HCT116 (cell line): ENCODE data around the gene PIGA. TPM values are rescaled to one million over a fixed set of nuclear protein-coding genes. Genes with fewer than 3 reads are reported as not detected.
A peak's percentile ranks its signal among the peaks of the same experiment; 100 is the strongest.

ENCODE experiments used
- ATAC-seq: fragments of 200-7000 bp; cut with Tn5 transposase; 2 replicates; pipeline ENCODE4 v1.9.1; 2020; ENCODE audit warnings: mild to moderate bottlenecking, moderate library complexity
- BruUV-seq: library from RNA; stranded (reverse); fragments of 400-500 nt; replicated peaks from 2 replicates; lab custom pipeline; 2021; lab: Mats Ljungman, UMichigan
- CTCF ChIA-PET: fragments of 300-600 bp; sonication (Branson Sonifier 250); formaldehyde crosslinking; loops from one replicate; lab custom pipeline; 2021; ENCODE audit warnings: antibody characterized with exemption; lab: Charles Lee
- POLR2A ChIA-PET: fragments of 300-600, 350-600 bp; sonication (Branson Sonifier 250); formaldehyde crosslinking; loops from one replicate; lab custom pipeline; 2021; ENCODE audit warnings: antibody characterized with exemption; lab: Charles Lee
- RAD21 ChIA-PET, 2 experiments: fragments of 300-600 bp; sonication (Branson Sonifier 250); formaldehyde crosslinking; loops; one replicate each; lab custom pipeline; 2023; ENCODE audit warnings: low total read pairs in 2 of 2; ENCODE audit not compliant: uncharacterized antibody in 2 of 2, unreplicated experiment in 2 of 2, low non-redundant PET in 1 of 2; lab: Charles Lee
- DNase-seq: peaks from one replicate; pipeline ENCODE4 v3.0.0-alpha.2; 2010; ENCODE audit warnings: low read depth, low spot score
- H2AFZ ChIP-seq: fragments of 200-600 bp; shearing (Covaris generic), sonication (generic); 2 replicates; pipeline ENCODE4 v1.6.1; 2017; ENCODE audit warnings: low read depth, mixed run types, mixed read lengths, antibody characterized with exemption, low read length; ENCODE audit not compliant: poor library complexity, severe bottlenecking
- H3K27ac ChIP-seq: 2 replicates; pipeline ENCODE4 v1.5.1; 2012; ENCODE audit warnings: low read depth, low read length
- H3K27me3 ChIP-seq: fragments of 200-600 bp; sonication (generic); 2 replicates; pipeline ENCODE4 v1.6.1; 2016; ENCODE audit warnings: mixed run types, low read length, mixed read lengths; ENCODE audit not compliant: insufficient read depth
- H3K36me3 ChIP-seq, 2 experiments: fragments of 200-500 bp in 1 of 2; fragments of 200-600 bp in 1 of 2; sonication (Bioruptor generic) in 1 of 2; sonication (generic) in 1 of 2; 2 replicates each; pipeline versions ENCODE4 v1.5.1 to v1.6.1; 2014 to 2016; ENCODE audit warnings: low read length in 2 of 2, inconsistent platforms in 1 of 2, mixed read lengths in 1 of 2, mixed run types in 1 of 2; ENCODE audit not compliant: insufficient read depth in 2 of 2, control insufficient read depth in 1 of 2
- H3K4me1 ChIP-seq, 2 experiments: fragments of 200-600 bp in 1 of 2; sonication (generic) in 1 of 2; 2 replicates each; pipeline versions ENCODE4 v1.5.1 to v1.6.1; 2012 to 2017; ENCODE audit warnings: low read length in 2 of 2, inconsistent platforms in 1 of 2, mild to moderate bottlenecking in 1 of 2, mixed read lengths in 1 of 2, mixed run types in 1 of 2, moderate library complexity in 1 of 2; ENCODE audit not compliant: insufficient read depth in 2 of 2, control insufficient read depth in 1 of 2
- H3K4me2 ChIP-seq: fragments of 200-600 bp; sonication (generic); 2 replicates; pipeline ENCODE4 v1.6.1; 2017; ENCODE audit warnings: mixed run types, low read length, mixed read lengths
- H3K4me3 ChIP-seq, 2 experiments: fragments of 200-600 bp in 1 of 2; sonication (generic) in 1 of 2; replicated peaks in 1 of 2; 2 replicates each; pipeline ENCODE4 v1.5.1; 2011 to 2016; ENCODE audit warnings: low read length in 2 of 2, control low read depth in 1 of 2, low read depth in 1 of 2, mild to moderate bottlenecking in 1 of 2, mixed read lengths in 1 of 2, mixed run types in 1 of 2
- H3K79me2 ChIP-seq: fragments of 200-600 bp; sonication (generic); 2 replicates; pipeline ENCODE4 v1.6.1; 2017; ENCODE audit warnings: mild to moderate bottlenecking, mixed run types, low read length, moderate library complexity, mixed read lengths; ENCODE audit not compliant: insufficient read depth
- H3K9ac ChIP-seq: fragments of 200-600 bp; sonication (generic); 2 replicates; pipeline ENCODE4 v1.6.1; 2016; ENCODE audit warnings: low read length, mixed read lengths
- H3K9me2 ChIP-seq: fragments of 200-600 bp; sonication (generic), shearing (Covaris generic); 2 replicates; pipeline ENCODE4 v1.6.1; 2017; ENCODE audit warnings: mixed run types, mild to moderate bottlenecking, moderate library complexity; ENCODE audit not compliant: insufficient read depth
- H3K9me3 ChIP-seq, 2 experiments: fragments of 200-500 bp in 1 of 2; fragments of 200-600 bp in 1 of 2; sonication (Bioruptor generic) in 1 of 2; sonication (generic) in 1 of 2; 2 replicates each; pipeline ENCODE4 v1.6.1; 2014 to 2017; ENCODE audit warnings: low read length in 2 of 2, mixed read lengths in 2 of 2, inconsistent platforms in 1 of 2, low read depth in 1 of 2, mild to moderate bottlenecking in 1 of 2, mixed run types in 1 of 2, moderate library complexity in 1 of 2; ENCODE audit not compliant: control insufficient read depth in 1 of 2, insufficient read depth in 1 of 2
- H4K20me1 ChIP-seq: fragments of 200-600 bp; sonication (generic), shearing (Covaris generic); 2 replicates; pipeline ENCODE4 v1.6.1; 2017; ENCODE audit warnings: mixed run types, mild to moderate bottlenecking, moderate library complexity; ENCODE audit not compliant: insufficient read depth
- CBX3 ChIP-seq: IDR thresholded peaks from 2 replicates; pipeline ENCODE4 v1.6.1; 2012; ENCODE audit warnings: low read depth
- CEBPB ChIP-seq: IDR thresholded peaks from 2 replicates; pipeline ENCODE4 v1.6.1; 2012; ENCODE audit warnings: low read depth
- EGR1 ChIP-seq: IDR thresholded peaks from 2 replicates; pipeline ENCODE4 v1.6.1; 2012; ENCODE audit warnings: low read depth
- ELF1 ChIP-seq: IDR thresholded peaks from 2 replicates; pipeline ENCODE4 v1.6.1; 2012; ENCODE audit warnings: low read depth, borderline replicate concordance
- EZH2phosphoT487 ChIP-seq: fragments of 200-600 bp; IDR thresholded peaks from 2 replicates; pipeline ENCODE4 v1.6.1; 2018; ENCODE audit warnings: antibody characterized with exemption, borderline replicate concordance
- FOSL1 ChIP-seq: IDR thresholded peaks from 2 replicates; pipeline ENCODE4 v1.6.1; 2012; ENCODE audit warnings: low read depth
- JUND ChIP-seq: IDR thresholded peaks from 2 replicates; pipeline ENCODE4 v1.6.1; 2012
- POLR2A ChIP-seq: IDR thresholded peaks from 2 replicates; pipeline ENCODE4 v1.7.0; 2011; ENCODE audit warnings: borderline replicate concordance; ENCODE audit not compliant: insufficient read depth, insufficient read length; ENCODE audit errors: extremely low read depth
- RAD21 ChIP-seq: IDR thresholded peaks from 2 replicates; pipeline ENCODE4 v1.6.1; 2012; ENCODE audit warnings: low read depth, mild to moderate bottlenecking
- SIN3A ChIP-seq: IDR thresholded peaks from 2 replicates; pipeline ENCODE4 v1.6.1; 2012; ENCODE audit warnings: low read depth
- SP1 ChIP-seq: IDR thresholded peaks from 2 replicates; pipeline ENCODE4 v1.6.1; 2012; ENCODE audit warnings: low read depth
- ZBTB33 ChIP-seq: IDR thresholded peaks from 2 replicates; pipeline ENCODE4 v1.6.1; 2011; ENCODE audit warnings: mild to moderate bottlenecking, low read length, moderate library complexity; ENCODE audit not compliant: insufficient replicate concordance; ENCODE audit errors: extremely low read depth
- ZNF274 ChIP-seq: fragments of 200-500 bp; sonication (Bioruptor generic); IDR thresholded peaks from 2 replicates; pipeline ENCODE4 v1.6.1; 2014; ENCODE audit warnings: mild to moderate bottlenecking, low read depth, low read length, inconsistent platforms
- intact Hi-C: fragments of 100-400 bp; cut with micrococcal nuclease; formaldehyde crosslinking; loops from 2 replicates; pipeline ENCODE4 v1.10.0; 2022
- total RNA-seq: library from RNA; stranded (reverse); gene quantifications from one replicate; pipeline ENCODE4 v1.2.1, GENCODE V29; 2021; ENCODE audit not compliant: unreplicated experiment
- TF ChIP-seq, protein P1 (sequence below): IDR thresholded peaks from 2 replicates; pipeline ENCODE4 v1.6.1; 2012
- TF ChIP-seq, protein P2 (sequence below): IDR thresholded peaks from 2 replicates; pipeline ENCODE4 v1.6.1; 2012

The PIGA gene
- total RNA-seq, 1 experiment from 2014 or later, result 12.7 TPM

GRCh38 chrX:15334561-15334960, 762 bp downstream of the PIGA start:
- no peaks in the 10 kb centered on the region for H3K9me3 ChIP-seq
- no peaks in the 10 kb centered on the region for H4K20me1 ChIP-seq
- ATAC-seq (no peak), DNase-seq (no peak)
- no peaks in the 10 kb centered on the region for H3K9me2 ChIP-seq
- TF ChIP-seq CEBPB (no peak), EGR1 (no peak), ZBTB33 (no peak), ZNF274 (no peak)
- RAD21 ChIA-PET, result no interaction called here
- peaks cover 0 to 3% of the 10 kb centered on the region in 2 experiments; a peak in 1 of 4 replicates for H3K36me3 ChIP-seq
- no peak overlapping the region for H3K27ac ChIP-seq
- peak overlapping the region; percentile 81 for H3K4me2 ChIP-seq
- H3K9ac ChIP-seq, result peak overlapping the region; percentile 77
- no TSS peak for BruUV-seq
- peaks cover 15% of the 10 kb centered on the region for H3K79me2 ChIP-seq
- no peak overlapping the region for H2AFZ ChIP-seq
- intact Hi-C loops, result no loop called here
- POLR2A ChIA-PET, result no interaction called here
- peaks cover 0 to 11% of the 10 kb centered on the region in 2 experiments; a peak in 2 of 4 replicates for H3K4me1 ChIP-seq
- no peaks in the 10 kb centered on the region for H3K27me3 ChIP-seq
- CTCF ChIA-PET, result no interaction called here
- peak overlapping the region; percentile 76 to 81 for H3K4me3 ChIP-seq

GRCh38 chrX:15328821-15329220, 6.5 kb downstream of the PIGA start:
- Histone ChIP-seq H4K20me1 (no peaks in the 10 kb centered on the region), H3K27me3 (no peaks in the 10 kb centered on the region), H3K4me2 (no peak overlapping the region), H3K9ac (no peak overlapping the region), H3K27ac (no peak overlapping the region), H2AFZ (no peak overlapping the region), H3K4me1 (no peaks in the 10 kb centered on the region), H3K9me2 (no peaks in the 10 kb centered on the region), H3K79me2 (peaks cover 6% of the 10 kb centered on the region), H3K9me3 (no peaks in the 10 kb centered on the region), H3K36me3 (peaks cover 0 to 6% of the 10 kb centered on the region in 2 experiments; a peak in 1 of 4 replicates), H3K4me3 (no peak overlapping the region)
- ChIA-PET POLR2A (no interaction called here), RAD21 (no interaction called here), CTCF (no interaction called here)
- DNase-seq (no peak), ATAC-seq (no peak)
- no TSS peak for BruUV-seq
- intact Hi-C loops, result no loop called here
- TF ChIP-seq ZBTB33 (no peak), ELF1 (no peak), CBX3 (no peak), RAD21 (no peak), FOSL1 (no peak), POLR2A (no peak), EZH2phosphoT487 (no peak), SP1 (no peak), SIN3A (no peak), JUND (no peak)
- TF ChIP-seq, protein P1, sequence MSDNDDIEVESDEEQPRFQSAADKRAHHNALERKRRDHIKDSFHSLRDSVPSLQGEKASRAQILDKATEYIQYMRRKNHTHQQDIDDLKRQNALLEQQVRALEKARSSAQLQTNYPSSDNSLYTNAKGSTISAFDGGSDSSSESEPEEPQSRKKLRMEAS, result no peak
- TF ChIP-seq, protein P2, sequence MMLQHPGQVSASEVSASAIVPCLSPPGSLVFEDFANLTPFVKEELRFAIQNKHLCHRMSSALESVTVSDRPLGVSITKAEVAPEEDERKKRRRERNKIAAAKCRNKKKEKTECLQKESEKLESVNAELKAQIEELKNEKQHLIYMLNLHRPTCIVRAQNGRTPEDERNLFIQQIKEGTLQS, result no peak
